ENCODE data around the gene MEIS1. TPM values are rescaled to one million over a fixed set of nuclear protein-coding genes. Genes with fewer than 3 reads are reported as not detected.

MEIS1 gene
- total RNA-seq, 3 donors from 2014 or later (not counting 1 experiment from before 2014, with no cell fraction given): 2.0 to 5.4 (median 3.6) TPM

- no peaks in the 10 kb centered on the region for H3K27me3 ChIP-seq (ENCODE audit: control insufficient read depth, insufficient read depth, low read length)
- no peak overlapping the region for H3K4me3 ChIP-seq (ENCODE audit: low read length)
- DNase-seq (no peak), ATAC-seq (peak in 1 of 3 donors; percentile 32)
- intact Hi-C loops (cut with micrococcal nuclease): no loop called here
- Mint-ChIP-seq H3K4me1 (no peaks in the 10 kb centered on the region), H3K27ac (no peak overlapping the region), H3K9me3 (no peaks in the 10 kb centered on the region), H3K36me3 (no peaks in the 10 kb centered on the region), H3K27me3 (ENCODE audit: low read depth in 2 of 2) (peaks cover 0 to 5% of the 10 kb centered on the region in 2 donors), H3K4me3 (no peak overlapping the region)
- WGBS (ENCODE audit: insufficient coverage): 87% methylated on average over 6 of the region's 6 CpGs
- H3K4me1 ChIP-seq (ENCODE audit: control insufficient read depth, insufficient read depth, low read length): no peaks in the 10 kb centered on the region
- no peaks in the 10 kb centered on the region for H3K9me3 ChIP-seq (ENCODE audit: control insufficient read depth, insufficient read depth, low read length)
- H3K36me3 ChIP-seq (ENCODE audit: control insufficient read depth, insufficient read depth, low read length): no peaks in the 10 kb centered on the region
- H3K27ac ChIP-seq (ENCODE audit: low read length): no peak overlapping the region
- TF ChIP-seq CTCF (IDR thresholded peaks at IDR 0.05): no peak
Measured at GRCh38 chr2:66457545-66457944, 22.6 kb downstream of the MEIS1 start.

- Mint-ChIP-seq H3K27me3 (ENCODE audit: low read depth in 2 of 2) (peaks cover 0 to 5% of the 10 kb centered on the region in 2 donors), H3K27ac (no peak overlapping the region), H3K4me3 (no peak overlapping the region), H3K4me1 (no peaks in the 10 kb centered on the region), H3K9me3 (no peaks in the 10 kb centered on the region), H3K36me3 (no peaks in the 10 kb centered on the region)
- Histone ChIP-seq H3K4me3 (ENCODE audit: low read length) (no peak overlapping the region), H3K4me1 (ENCODE audit: control insufficient read depth, insufficient read depth, low read length) (no peaks in the 10 kb centered on the region), H3K9me3 (ENCODE audit: control insufficient read depth, insufficient read depth, low read length) (no peaks in the 10 kb centered on the region), H3K27ac (ENCODE audit: low read length) (no peak overlapping the region), H3K27me3 (ENCODE audit: control insufficient read depth, insufficient read depth, low read length) (no peaks in the 10 kb centered on the region), H3K36me3 (ENCODE audit: control insufficient read depth, insufficient read depth, low read length) (no peaks in the 10 kb centered on the region)
- intact Hi-C loops (cut with micrococcal nuclease): no loop called here
- DNase-seq (no peak), ATAC-seq (no peak)
- no peak for TF ChIP-seq CTCF (IDR thresholded peaks at IDR 0.05)
- WGBS (ENCODE audit: insufficient coverage): 83% methylated on average over 1 of the region's 1 CpG
Measured at GRCh38 chr2:66460031-66460430, 25.1 kb downstream of the MEIS1 start.

GRCh38 chr2:66461001-66461663 lies 26.2 kb downstream of the MEIS1 start:
- intact Hi-C loops (cut with micrococcal nuclease): no loop called here
- no peaks in the 10 kb centered on the region for H3K36me3 ChIP-seq (ENCODE audit: control insufficient read depth, insufficient read depth, low read length)
- no peaks in the 10 kb centered on the region for H3K9me3 ChIP-seq (ENCODE audit: control insufficient read depth, insufficient read depth, low read length)
- H3K27ac ChIP-seq (ENCODE audit: low read length): no peak overlapping the region
- H3K9me3 Mint-ChIP-seq: no peaks in the 10 kb centered on the region
- 100% methylated on average over 1 of the region's 3 CpGs for WGBS (ENCODE audit: insufficient coverage)
- peaks cover 0 to 5% of the 10 kb centered on the region in 2 donors for H3K27me3 Mint-ChIP-seq (ENCODE audit: low read depth in 2 of 2)
- no peak overlapping the region for H3K4me3 Mint-ChIP-seq
- no peak overlapping the region for H3K4me3 ChIP-seq (ENCODE audit: low read length)
- H3K4me1 ChIP-seq (ENCODE audit: control insufficient read depth, insufficient read depth, low read length): no peaks in the 10 kb centered on the region
- DNase-seq (no peak), ATAC-seq (no peak)
- H3K36me3 Mint-ChIP-seq: no peaks in the 10 kb centered on the region
- TF ChIP-seq CTCF (IDR thresholded peaks at IDR 0.05): no peak
- no peaks in the 10 kb centered on the region for H3K27me3 ChIP-seq (ENCODE audit: control insufficient read depth, insufficient read depth, low read length)
- H3K27ac Mint-ChIP-seq: no peak overlapping the region
- H3K4me1 Mint-ChIP-seq: no peaks in the 10 kb centered on the region

All from natural killer cell (primary cell).